GM12878 (cell line): ENCODE results near the gene SPTBN1.
A peak's percentile ranks its signal among the peaks of the same experiment; 100 is the strongest.

Experiments
- CREB1 ChIP-seq: IDR thresholded peaks from 2 replicates; pipeline ENCODE4 v1.6.1; 2012; ENCODE audit warnings: low read depth, mild to moderate bottlenecking, inconsistent platforms
- EZH2 ChIP-seq: IDR thresholded peaks from 2 replicates; pipeline ENCODE4 v1.6.1; 2012; ENCODE audit warnings: low read depth, mild to moderate bottlenecking, control low read depth, inconsistent platforms, low read length, borderline replicate concordance; ENCODE audit not compliant: control insufficient read depth
- IKZF1 ChIP-seq: fragments of 450-650 bp; conservative IDR thresholded peaks from 2 replicates; pipeline ENCODE4 v1.6.1; 2017; ENCODE audit warnings: antibody characterized with exemption, mild to moderate bottlenecking
- MXI1 ChIP-seq: fragments of 150-350 bp; IDR thresholded peaks from 2 replicates; pipeline ENCODE4 v1.6.1; 2011; ENCODE audit warnings: low read depth, mild to moderate bottlenecking, inconsistent platforms, low read length, improper control_type of control experiment
- POU2F2 ChIP-seq: IDR thresholded peaks from 3 replicates; pipeline ENCODE4 v1.6.1; 2011; ENCODE audit warnings: low read depth, mild to moderate bottlenecking, low read length, borderline replicate concordance
- RELA ChIP-seq: fragments of 450-650 bp; IDR thresholded peaks from 2 replicates; pipeline ENCODE4 v1.8.0; 2014; ENCODE audit warnings: borderline replicate concordance; ENCODE audit not compliant: partially characterized antibody
- YY1 ChIP-seq: IDR thresholded peaks from 2 replicates; pipeline ENCODE4 v1.6.1; 2011; ENCODE audit warnings: low read depth, mild to moderate bottlenecking, low read length
- TF ChIP-seq, protein P1 (sequence below), 3 experiments: IDR thresholded peaks in 2 of 3; conservative IDR thresholded peaks in 1 of 3; 2 replicates each; pipeline ENCODE4 v1.5.1; 2011; ENCODE audit warnings: low read depth in 3 of 3, low read length in 3 of 3, mild to moderate bottlenecking in 3 of 3, control low read depth in 2 of 3, moderate library complexity in 2 of 3, inconsistent platforms in 1 of 3, mixed read lengths in 1 of 3; ENCODE audit not compliant: control insufficient read depth in 2 of 3, insufficient read depth in 1 of 3; ENCODE audit errors: extremely low read depth in 1 of 3
- TF ChIP-seq, protein P2 (sequence below): IDR thresholded peaks from 2 replicates; pipeline ENCODE4 v1.6.1; 2012; ENCODE audit warnings: low read depth, low read length, improper control_type of control experiment

DNA sequence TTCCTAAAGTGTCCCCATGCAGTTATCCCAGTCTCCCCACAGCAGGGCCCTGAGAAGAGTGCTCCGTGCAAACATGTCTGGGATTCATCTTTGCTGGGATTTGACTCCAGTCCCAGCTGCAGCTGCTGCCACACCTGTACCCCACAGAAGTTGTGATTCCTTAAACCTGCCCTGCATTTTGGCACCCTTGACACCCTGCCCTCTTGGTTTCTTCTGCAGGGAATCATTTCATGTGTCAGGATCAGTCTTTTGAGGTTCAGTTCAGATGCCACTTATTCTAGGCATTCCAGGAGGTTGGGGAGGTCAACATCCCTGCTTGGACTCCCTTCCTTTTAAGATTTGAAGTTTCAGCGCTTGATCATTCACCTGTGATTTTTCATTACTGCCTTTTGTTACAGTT lies 108.3 kb downstream of the SPTBN1 start:
- TF ChIP-seq, protein P1, sequence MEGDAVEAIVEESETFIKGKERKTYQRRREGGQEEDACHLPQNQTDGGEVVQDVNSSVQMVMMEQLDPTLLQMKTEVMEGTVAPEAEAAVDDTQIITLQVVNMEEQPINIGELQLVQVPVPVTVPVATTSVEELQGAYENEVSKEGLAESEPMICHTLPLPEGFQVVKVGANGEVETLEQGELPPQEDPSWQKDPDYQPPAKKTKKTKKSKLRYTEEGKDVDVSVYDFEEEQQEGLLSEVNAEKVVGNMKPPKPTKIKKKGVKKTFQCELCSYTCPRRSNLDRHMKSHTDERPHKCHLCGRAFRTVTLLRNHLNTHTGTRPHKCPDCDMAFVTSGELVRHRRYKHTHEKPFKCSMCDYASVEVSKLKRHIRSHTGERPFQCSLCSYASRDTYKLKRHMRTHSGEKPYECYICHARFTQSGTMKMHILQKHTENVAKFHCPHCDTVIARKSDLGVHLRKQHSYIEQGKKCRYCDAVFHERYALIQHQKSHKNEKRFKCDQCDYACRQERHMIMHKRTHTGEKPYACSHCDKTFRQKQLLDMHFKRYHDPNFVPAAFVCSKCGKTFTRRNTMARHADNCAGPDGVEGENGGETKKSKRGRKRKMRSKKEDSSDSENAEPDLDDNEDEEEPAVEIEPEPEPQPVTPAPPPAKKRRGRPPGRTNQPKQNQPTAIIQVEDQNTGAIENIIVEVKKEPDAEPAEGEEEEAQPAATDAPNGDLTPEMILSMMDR (IDR thresholded peaks at IDR 0.05 in 2 of 3, conservative IDR thresholded peaks at IDR 0.05 in 1 of 3; ENCODE audit: control insufficient read depth in 2 of 3, extremely low read depth in 1 of 3, insufficient read depth in 1 of 3, low read depth in 3 of 3, low read length in 3 of 3), result no peak
- TF ChIP-seq IKZF1, result 0 out of 2 replicates have a peak, but pooled peaks have one; percentile 18
- no peak for TF ChIP-seq RELA
- no peak for TF ChIP-seq CREB1
- TF ChIP-seq, protein P2, sequence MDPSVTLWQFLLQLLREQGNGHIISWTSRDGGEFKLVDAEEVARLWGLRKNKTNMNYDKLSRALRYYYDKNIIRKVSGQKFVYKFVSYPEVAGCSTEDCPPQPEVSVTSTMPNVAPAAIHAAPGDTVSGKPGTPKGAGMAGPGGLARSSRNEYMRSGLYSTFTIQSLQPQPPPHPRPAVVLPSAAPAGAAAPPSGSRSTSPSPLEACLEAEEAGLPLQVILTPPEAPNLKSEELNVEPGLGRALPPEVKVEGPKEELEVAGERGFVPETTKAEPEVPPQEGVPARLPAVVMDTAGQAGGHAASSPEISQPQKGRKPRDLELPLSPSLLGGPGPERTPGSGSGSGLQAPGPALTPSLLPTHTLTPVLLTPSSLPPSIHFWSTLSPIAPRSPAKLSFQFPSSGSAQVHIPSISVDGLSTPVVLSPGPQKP, result no peak
- TF ChIP-seq YY1, result no peak
- TF ChIP-seq EZH2, result no peak
- TF ChIP-seq MXI1, result no peak
- TF ChIP-seq POU2F2, result no peak
